ENCODE data around the gene SPTBN1.

DNA sequence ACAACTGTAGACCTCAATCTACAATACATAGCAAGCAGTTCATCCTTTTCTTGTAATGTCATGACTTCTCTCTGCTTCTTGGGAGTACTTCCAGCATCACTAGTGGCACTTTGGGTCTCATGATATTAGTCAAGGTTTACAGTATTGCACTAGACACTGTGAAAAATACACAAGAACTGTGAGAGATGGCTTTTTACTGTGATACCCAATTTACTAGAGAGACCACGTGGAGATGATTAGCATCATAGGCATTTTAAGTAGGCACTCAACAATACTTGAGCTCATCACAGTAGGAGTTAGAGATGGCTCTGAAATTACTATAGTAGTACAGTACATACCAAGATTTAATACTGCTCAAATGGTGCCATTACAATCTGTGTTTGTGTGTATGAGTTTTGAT is 154.6 kb downstream of the SPTBN1 start:
- TF ChIP-seq ZNF41 (CRISPR knock-in tag; conservative IDR thresholded peaks at IDR 0.05) (no peak), ZNF282 (CRISPR knock-in tag; IDR thresholded peaks at IDR 0.05) (no peak), FIP1L1 (IDR thresholded peaks at IDR 0.05; ENCODE audit: low read depth, low read length, poor library complexity, severe bottlenecking) (no peak), NFATC3 (IDR thresholded peaks at IDR 0.05) (no peak), ZNF184 (CRISPR knock-in tag; IDR thresholded peaks at IDR 0.05) (no peak), KLF6 (CRISPR knock-in tag; IDR thresholded peaks at IDR 0.05; ENCODE audit: borderline replicate concordance) (no peak), PRMT5 (CRISPR knock-in tag; IDR thresholded peaks at IDR 0.05) (no peak), JUN (IDR thresholded peaks at IDR 0.05; ENCODE audit: borderline replicate concordance, low read depth, low read length) (no peak), JUN (CRISPR knock-in tag; IDR thresholded peaks at IDR 0.05; ENCODE audit: borderline replicate concordance) (no peak), CBFA2T2 (conservative IDR thresholded peaks at IDR 0.05) (no peak)
- TF ChIP-seq, protein P1, sequence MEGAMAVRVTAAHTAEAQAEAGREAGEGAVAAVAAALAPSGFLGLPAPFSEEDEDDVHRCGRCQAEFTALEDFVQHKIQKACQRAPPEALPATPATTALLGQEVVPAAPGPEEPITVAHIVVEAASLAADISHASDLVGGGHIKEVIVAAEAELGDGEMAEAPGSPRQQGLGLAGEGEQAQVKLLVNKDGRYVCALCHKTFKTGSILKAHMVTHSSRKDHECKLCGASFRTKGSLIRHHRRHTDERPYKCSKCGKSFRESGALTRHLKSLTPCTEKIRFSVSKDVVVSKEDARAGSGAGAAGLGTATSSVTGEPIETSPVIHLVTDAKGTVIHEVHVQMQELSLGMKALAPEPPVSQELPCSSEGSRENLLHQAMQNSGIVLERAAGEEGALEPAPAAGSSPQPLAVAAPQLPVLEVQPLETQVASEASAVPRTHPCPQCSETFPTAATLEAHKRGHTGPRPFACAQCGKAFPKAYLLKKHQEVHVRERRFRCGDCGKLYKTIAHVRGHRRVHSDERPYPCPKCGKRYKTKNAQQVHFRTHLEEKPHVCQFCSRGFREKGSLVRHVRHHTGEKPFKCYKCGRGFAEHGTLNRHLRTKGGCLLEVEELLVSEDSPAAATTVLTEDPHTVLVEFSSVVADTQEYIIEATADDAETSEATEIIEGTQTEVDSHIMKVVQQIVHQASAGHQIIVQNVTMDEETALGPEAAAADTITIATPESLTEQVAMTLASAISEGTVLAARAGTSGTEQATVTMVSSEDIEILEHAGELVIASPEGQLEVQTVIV (CRISPR knock-in tag; IDR thresholded peaks at IDR 0.05; ENCODE audit: borderline replicate concordance) = no peak
- TF ChIP-seq, protein P2, sequence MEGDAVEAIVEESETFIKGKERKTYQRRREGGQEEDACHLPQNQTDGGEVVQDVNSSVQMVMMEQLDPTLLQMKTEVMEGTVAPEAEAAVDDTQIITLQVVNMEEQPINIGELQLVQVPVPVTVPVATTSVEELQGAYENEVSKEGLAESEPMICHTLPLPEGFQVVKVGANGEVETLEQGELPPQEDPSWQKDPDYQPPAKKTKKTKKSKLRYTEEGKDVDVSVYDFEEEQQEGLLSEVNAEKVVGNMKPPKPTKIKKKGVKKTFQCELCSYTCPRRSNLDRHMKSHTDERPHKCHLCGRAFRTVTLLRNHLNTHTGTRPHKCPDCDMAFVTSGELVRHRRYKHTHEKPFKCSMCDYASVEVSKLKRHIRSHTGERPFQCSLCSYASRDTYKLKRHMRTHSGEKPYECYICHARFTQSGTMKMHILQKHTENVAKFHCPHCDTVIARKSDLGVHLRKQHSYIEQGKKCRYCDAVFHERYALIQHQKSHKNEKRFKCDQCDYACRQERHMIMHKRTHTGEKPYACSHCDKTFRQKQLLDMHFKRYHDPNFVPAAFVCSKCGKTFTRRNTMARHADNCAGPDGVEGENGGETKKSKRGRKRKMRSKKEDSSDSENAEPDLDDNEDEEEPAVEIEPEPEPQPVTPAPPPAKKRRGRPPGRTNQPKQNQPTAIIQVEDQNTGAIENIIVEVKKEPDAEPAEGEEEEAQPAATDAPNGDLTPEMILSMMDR (IDR thresholded peaks at IDR 0.05 in 2 of 3, conservative IDR thresholded peaks at IDR 0.05 in 1 of 3; ENCODE audit: insufficient read depth in 2 of 3, low read depth in 1 of 3, low read length in 3 of 3) = no peak
- TF ChIP-seq, protein P3, sequence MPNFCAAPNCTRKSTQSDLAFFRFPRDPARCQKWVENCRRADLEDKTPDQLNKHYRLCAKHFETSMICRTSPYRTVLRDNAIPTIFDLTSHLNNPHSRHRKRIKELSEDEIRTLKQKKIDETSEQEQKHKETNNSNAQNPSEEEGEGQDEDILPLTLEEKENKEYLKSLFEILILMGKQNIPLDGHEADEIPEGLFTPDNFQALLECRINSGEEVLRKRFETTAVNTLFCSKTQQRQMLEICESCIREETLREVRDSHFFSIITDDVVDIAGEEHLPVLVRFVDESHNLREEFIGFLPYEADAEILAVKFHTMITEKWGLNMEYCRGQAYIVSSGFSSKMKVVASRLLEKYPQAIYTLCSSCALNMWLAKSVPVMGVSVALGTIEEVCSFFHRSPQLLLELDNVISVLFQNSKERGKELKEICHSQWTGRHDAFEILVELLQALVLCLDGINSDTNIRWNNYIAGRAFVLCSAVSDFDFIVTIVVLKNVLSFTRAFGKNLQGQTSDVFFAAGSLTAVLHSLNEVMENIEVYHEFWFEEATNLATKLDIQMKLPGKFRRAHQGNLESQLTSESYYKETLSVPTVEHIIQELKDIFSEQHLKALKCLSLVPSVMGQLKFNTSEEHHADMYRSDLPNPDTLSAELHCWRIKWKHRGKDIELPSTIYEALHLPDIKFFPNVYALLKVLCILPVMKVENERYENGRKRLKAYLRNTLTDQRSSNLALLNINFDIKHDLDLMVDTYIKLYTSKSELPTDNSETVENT (CRISPR knock-in tag; IDR thresholded peaks at IDR 0.05) = no peak
- TF ChIP-seq, protein P4, sequence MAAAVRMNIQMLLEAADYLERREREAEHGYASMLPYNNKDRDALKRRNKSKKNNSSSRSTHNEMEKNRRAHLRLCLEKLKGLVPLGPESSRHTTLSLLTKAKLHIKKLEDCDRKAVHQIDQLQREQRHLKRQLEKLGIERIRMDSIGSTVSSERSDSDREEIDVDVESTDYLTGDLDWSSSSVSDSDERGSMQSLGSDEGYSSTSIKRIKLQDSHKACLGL (CRISPR knock-in tag; IDR thresholded peaks at IDR 0.05; ENCODE audit: borderline replicate concordance, poor library complexity, severe bottlenecking) = no peak

Data from K562 (cell line).